ENCODE results near the gene HS2ST1.

HS2ST1 gene

DNA sequence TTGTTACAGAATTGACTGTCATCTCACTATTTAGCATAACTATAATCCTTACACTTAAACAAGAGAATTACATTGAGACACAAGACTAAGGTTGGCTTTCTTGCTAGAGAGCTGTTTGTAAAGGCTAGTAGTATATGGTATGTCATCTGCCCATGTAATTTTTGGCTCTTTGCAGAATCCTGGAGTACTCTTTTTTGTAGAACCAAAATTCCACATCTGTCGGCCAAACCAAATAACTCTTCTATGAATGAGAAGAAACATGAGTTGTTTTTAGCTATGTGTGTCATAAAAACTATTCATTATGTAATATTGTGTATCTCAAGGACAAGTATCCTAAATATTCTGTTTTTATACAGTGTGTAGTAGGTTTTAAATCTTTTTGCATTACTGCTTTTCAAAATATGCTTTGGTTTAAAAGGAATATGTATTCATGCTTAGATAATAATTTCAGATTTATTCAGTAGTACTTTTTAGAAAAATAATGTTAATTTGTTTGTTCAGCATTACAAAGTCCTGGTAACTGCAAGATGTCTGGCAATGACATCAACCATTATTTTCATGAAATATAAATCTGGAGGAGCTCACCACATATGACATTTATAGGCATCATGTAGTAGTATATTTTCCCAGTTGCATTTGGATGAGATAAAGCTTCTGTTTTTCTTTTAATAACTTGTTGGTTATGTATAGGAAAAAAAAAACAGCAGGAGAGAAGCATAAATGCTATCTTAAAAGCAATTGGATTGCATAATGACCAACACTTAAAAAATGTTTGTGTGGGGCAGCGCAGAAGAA is 159.8 kb downstream of the HS2ST1 start:
- TF ChIP-seq TCF4 (CRISPR knock-in tag; IDR thresholded peaks at IDR 0.05; ENCODE audit: borderline replicate concordance) = no peak
- TF ChIP-seq TOX (CRISPR knock-in tag; IDR thresholded peaks at IDR 0.05; ENCODE audit: borderline replicate concordance) = no peak
- no peak for TF ChIP-seq ZFP30 (CRISPR knock-in tag; IDR thresholded peaks at IDR 0.05)
- no peak for TF ChIP-seq ZNF70 (CRISPR knock-in tag; IDR thresholded peaks at IDR 0.05)
- TF ChIP-seq CSDC2 (CRISPR knock-in tag; IDR thresholded peaks at IDR 0.05) = no peak
- TF ChIP-seq, protein P1, sequence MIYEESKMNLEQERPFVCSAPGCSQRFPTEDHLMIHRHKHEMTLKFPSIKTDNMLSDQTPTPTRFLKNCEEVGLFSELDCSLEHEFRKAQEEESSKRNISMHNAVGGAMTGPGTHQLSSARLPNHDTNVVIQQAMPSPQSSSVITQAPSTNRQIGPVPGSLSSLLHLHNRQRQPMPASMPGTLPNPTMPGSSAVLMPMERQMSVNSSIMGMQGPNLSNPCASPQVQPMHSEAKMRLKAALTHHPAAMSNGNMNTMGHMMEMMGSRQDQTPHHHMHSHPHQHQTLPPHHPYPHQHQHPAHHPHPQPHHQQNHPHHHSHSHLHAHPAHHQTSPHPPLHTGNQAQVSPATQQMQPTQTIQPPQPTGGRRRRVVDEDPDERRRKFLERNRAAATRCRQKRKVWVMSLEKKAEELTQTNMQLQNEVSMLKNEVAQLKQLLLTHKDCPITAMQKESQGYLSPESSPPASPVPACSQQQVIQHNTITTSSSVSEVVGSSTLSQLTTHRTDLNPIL (CRISPR knock-in tag; IDR thresholded peaks at IDR 0.05; ENCODE audit: low read depth) = no peak
- no peak for TF ChIP-seq ISL1 (CRISPR knock-in tag; IDR thresholded peaks at IDR 0.05)
- TF ChIP-seq ZC3H10 (CRISPR knock-in tag; IDR thresholded peaks at IDR 0.05) = no peak
- no peak for TF ChIP-seq ZNF8 (CRISPR knock-in tag; IDR thresholded peaks at IDR 0.05)
- TF ChIP-seq ARNTL (CRISPR knock-in tag; IDR thresholded peaks at IDR 0.05; ENCODE audit: borderline replicate concordance, low read depth) = no peak
- no peak for TF ChIP-seq PPARA (CRISPR knock-in tag; IDR thresholded peaks at IDR 0.05; ENCODE audit: borderline replicate concordance)
- TF ChIP-seq, protein P2, sequence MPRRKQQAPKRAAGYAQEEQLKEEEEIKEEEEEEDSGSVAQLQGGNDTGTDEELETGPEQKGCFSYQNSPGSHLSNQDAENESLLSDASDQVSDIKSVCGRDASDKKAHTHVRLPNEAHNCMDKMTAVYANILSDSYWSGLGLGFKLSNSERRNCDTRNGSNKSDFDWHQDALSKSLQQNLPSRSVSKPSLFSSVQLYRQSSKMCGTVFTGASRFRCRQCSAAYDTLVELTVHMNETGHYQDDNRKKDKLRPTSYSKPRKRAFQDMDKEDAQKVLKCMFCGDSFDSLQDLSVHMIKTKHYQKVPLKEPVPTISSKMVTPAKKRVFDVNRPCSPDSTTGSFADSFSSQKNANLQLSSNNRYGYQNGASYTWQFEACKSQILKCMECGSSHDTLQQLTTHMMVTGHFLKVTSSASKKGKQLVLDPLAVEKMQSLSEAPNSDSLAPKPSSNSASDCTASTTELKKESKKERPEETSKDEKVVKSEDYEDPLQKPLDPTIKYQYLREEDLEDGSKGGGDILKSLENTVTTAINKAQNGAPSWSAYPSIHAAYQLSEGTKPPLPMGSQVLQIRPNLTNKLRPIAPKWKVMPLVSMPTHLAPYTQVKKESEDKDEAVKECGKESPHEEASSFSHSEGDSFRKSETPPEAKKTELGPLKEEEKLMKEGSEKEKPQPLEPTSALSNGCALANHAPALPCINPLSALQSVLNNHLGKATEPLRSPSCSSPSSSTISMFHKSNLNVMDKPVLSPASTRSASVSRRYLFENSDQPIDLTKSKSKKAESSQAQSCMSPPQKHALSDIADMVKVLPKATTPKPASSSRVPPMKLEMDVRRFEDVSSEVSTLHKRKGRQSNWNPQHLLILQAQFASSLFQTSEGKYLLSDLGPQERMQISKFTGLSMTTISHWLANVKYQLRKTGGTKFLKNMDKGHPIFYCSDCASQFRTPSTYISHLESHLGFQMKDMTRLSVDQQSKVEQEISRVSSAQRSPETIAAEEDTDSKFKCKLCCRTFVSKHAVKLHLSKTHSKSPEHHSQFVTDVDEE (CRISPR knock-in tag; IDR thresholded peaks at IDR 0.05) = no peak
- no peak for TF ChIP-seq OSR1 (CRISPR knock-in tag; IDR thresholded peaks at IDR 0.05)
- TF ChIP-seq ZFP3 (CRISPR knock-in tag; IDR thresholded peaks at IDR 0.05) = no peak
- no peak for TF ChIP-seq RARB (CRISPR knock-in tag; IDR thresholded peaks at IDR 0.05)
- TF ChIP-seq SNAI2 (CRISPR knock-in tag; IDR thresholded peaks at IDR 0.05) = no peak
- TF ChIP-seq BACH2 (CRISPR knock-in tag; IDR thresholded peaks at IDR 0.05; ENCODE audit: borderline replicate concordance) = no peak
- TF ChIP-seq ESRRG (CRISPR knock-in tag; IDR thresholded peaks at IDR 0.05) = no peak
- no peak for ATAC-seq

DNA sequence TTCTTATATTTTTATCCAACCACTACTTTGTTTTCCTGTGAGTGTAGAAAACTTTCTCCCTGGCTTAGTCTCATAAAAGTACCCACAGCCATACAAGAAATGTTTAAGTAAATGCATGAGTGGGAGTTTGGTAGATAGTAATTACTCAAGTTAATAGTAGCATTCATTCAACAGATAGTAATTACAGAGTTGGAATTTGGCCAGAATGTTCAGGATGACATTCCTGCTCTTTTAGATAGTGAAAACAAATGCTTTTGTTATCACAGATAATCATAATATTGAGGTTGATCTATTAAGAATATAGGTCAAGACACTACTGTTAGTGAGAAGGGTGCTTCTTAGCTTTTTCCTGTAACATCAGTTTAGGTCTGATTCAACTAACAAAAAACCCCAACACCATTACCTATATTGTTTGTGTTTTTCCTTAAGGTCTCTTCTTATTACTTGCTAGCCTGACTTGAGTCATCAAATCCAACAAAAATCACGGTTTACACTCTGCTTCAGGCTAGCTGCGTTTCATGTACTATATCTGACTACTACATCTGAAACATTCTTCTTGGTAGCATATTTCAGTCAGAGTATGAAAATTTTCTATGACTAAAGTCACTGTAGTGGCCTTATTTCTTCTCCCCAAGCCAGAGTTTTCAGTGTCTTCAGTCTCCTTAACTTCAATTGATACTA is 163.7 kb downstream of the HS2ST1 start:
- no peak for ATAC-seq
- TF ChIP-seq ISL1 (CRISPR knock-in tag; IDR thresholded peaks at IDR 0.05) = peak; percentile 65
- no peak for TF ChIP-seq ZNF8 (CRISPR knock-in tag; IDR thresholded peaks at IDR 0.05)

DNA sequence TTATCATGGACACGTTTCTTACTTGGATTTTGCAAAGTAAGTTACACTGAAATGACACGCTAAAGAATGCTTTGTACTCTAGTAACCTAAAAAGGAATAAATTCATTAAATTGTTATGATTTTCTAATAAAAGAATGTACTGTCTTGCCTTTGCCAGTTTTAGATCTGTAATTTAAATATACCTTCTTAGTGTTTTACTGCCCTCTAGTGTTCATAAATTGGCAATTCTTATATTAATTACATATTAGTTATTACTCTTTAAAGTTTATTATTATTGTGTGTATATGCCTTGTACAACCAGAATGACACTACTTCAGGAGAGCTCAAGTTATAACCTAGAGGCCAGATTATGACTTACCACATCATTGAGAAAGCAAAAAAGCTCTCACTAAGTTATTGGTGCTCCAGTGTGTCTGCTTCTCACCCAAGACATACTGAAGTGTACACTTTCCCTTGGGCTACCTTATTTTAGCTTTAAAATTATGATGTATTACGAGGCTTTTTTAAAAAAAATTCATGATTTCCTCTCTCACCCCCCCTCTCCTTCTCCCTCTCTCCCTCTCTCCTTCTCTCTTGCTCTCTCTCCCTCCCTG is 169.9 kb downstream of the HS2ST1 start:
- TF ChIP-seq ISL1 (CRISPR knock-in tag; IDR thresholded peaks at IDR 0.05) = no peak
- ATAC-seq = peak; percentile 80

DNA sequence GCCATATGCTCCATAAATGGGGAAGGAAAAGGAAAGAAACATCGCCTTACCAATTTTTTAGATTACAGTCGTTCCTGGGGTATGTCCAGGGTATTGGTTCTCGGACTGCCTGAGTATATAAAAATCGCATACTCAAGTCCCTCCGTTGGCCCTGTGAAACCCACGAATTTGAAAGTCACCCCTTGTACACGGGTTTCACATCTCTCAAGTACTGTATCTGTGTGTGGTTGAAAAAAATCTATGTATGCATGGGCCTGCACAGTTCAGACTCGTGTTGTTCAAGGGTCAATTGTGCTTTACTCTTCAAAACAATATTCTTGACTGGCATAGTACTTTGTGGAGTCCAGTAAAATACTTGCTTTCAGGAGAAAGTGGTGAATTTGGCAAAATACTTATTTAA is 171.7 kb downstream of the HS2ST1 start:
- ATAC-seq = no peak
- no peak for TF ChIP-seq SNAI2 (CRISPR knock-in tag; IDR thresholded peaks at IDR 0.05)
- TF ChIP-seq, protein P2 (CRISPR knock-in tag; IDR thresholded peaks at IDR 0.05) = no peak
- TF ChIP-seq, protein P3, sequence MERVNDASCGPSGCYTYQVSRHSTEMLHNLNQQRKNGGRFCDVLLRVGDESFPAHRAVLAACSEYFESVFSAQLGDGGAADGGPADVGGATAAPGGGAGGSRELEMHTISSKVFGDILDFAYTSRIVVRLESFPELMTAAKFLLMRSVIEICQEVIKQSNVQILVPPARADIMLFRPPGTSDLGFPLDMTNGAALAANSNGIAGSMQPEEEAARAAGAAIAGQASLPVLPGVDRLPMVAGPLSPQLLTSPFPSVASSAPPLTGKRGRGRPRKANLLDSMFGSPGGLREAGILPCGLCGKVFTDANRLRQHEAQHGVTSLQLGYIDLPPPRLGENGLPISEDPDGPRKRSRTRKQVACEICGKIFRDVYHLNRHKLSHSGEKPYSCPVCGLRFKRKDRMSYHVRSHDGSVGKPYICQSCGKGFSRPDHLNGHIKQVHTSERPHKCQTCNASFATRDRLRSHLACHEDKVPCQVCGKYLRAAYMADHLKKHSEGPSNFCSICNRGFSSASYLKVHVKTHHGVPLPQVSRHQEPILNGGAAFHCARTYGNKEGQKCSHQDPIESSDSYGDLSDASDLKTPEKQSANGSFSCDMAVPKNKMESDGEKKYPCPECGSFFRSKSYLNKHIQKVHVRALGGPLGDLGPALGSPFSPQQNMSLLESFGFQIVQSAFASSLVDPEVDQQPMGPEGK (CRISPR knock-in tag; IDR thresholded peaks at IDR 0.05; ENCODE audit: borderline replicate concordance) = no peak
- TF ChIP-seq ZC3H10 (CRISPR knock-in tag; IDR thresholded peaks at IDR 0.05) = no peak
- TF ChIP-seq ESRRG (CRISPR knock-in tag; IDR thresholded peaks at IDR 0.05) = no peak
- TF ChIP-seq PPARA (CRISPR knock-in tag; IDR thresholded peaks at IDR 0.05; ENCODE audit: borderline replicate concordance) = no peak
- no peak for TF ChIP-seq RARB (CRISPR knock-in tag; IDR thresholded peaks at IDR 0.05)
- TF ChIP-seq TOX (CRISPR knock-in tag; IDR thresholded peaks at IDR 0.05; ENCODE audit: borderline replicate concordance) = no peak
- no peak for TF ChIP-seq ISL1 (CRISPR knock-in tag; IDR thresholded peaks at IDR 0.05)
- TF ChIP-seq ZNF8 (CRISPR knock-in tag; IDR thresholded peaks at IDR 0.05) = no peak
- no peak for TF ChIP-seq ZFP30 (CRISPR knock-in tag; IDR thresholded peaks at IDR 0.05)
- TF ChIP-seq TCF4 (CRISPR knock-in tag; IDR thresholded peaks at IDR 0.05; ENCODE audit: borderline replicate concordance) = no peak
- no peak for TF ChIP-seq ZFP3 (CRISPR knock-in tag; IDR thresholded peaks at IDR 0.05)
- no peak for TF ChIP-seq CSDC2 (CRISPR knock-in tag; IDR thresholded peaks at IDR 0.05)
- TF ChIP-seq, protein P4, sequence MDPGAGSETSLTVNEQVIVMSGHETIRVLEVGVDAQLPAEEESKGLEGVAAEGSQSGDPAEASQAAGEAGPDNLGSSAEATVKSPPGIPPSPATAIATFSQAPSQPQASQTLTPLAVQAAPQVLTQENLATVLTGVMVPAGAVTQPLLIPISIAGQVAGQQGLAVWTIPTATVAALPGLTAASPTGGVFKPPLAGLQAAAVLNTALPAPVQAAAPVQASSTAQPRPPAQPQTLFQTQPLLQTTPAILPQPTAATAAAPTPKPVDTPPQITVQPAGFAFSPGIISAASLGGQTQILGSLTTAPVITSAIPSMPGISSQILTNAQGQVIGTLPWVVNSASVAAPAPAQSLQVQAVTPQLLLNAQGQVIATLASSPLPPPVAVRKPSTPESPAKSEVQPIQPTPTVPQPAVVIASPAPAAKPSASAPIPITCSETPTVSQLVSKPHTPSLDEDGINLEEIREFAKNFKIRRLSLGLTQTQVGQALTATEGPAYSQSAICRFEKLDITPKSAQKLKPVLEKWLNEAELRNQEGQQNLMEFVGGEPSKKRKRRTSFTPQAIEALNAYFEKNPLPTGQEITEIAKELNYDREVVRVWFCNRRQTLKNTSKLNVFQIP (CRISPR knock-in tag; IDR thresholded peaks at IDR 0.05; ENCODE audit: borderline replicate concordance, low read depth) = no peak
- TF ChIP-seq ZNF565 (CRISPR knock-in tag; conservative IDR thresholded peaks at IDR 0.05; ENCODE audit: low read depth) = no peak

Measured in SK-N-SH treated with all-trans-retinoic acid at 6 μM for 48 hours (cell line).